ENCODE data around the gene SOCS6.

The SOCS6 gene

GRCh38 chr18:70256994-70257393 is 31.9 kb upstream of the SOCS6 start:
- H3K27me3 ChIP-seq (ENCODE audit: insufficient read depth, low read length, poor library complexity) = no peaks in the 10 kb centered on the region
- H3K4me3 ChIP-seq (ENCODE audit: low read depth in 1 of 2, low read length in 2 of 2) = no peak overlapping the region
- no peaks in the 10 kb centered on the region for H3K9me3 ChIP-seq (ENCODE audit: insufficient read depth, low read length, severe bottlenecking)
- ATAC-seq (ENCODE audit: insufficient read depth, low read depth) = no peak
- DNase-seq = no peak
- no peaks in the 10 kb centered on the region for H3K36me3 ChIP-seq (ENCODE audit: insufficient read depth, low read length)
- no peaks in the 10 kb centered on the region for H3K4me1 ChIP-seq (ENCODE audit: insufficient read depth, low read length)
- H3K4me2 ChIP-seq (ENCODE audit: insufficient read depth, low read length) = no peak overlapping the region
- TF ChIP-seq CTCF (IDR thresholded peaks at IDR 0.05; ENCODE audit: borderline replicate concordance, extremely low read depth, low read length, poor library complexity, severe bottlenecking) (no peak), EZH2 (IDR thresholded peaks at IDR 0.05; ENCODE audit: borderline replicate concordance, low read depth, low read length, severe bottlenecking) (no peak)
- no peaks in the 10 kb centered on the region for H3K79me2 ChIP-seq (ENCODE audit: insufficient read depth, low read length)
- no peak overlapping the region for H3K9ac ChIP-seq (ENCODE audit: low read depth, low read length)
- no peaks in the 10 kb centered on the region for H4K20me1 ChIP-seq (ENCODE audit: insufficient read depth, low read length)
- H2AFZ ChIP-seq (ENCODE audit: low read depth, low read length) = no peak overlapping the region
- no peak overlapping the region for H3K27ac ChIP-seq (ENCODE audit: low read length)

- H3K27ac ChIP-seq (ENCODE audit: low read length) = no peak overlapping the region
- no peaks in the 10 kb centered on the region for H4K20me1 ChIP-seq (ENCODE audit: insufficient read depth, low read length)
These were observed 30.6 kb upstream of the SOCS6 start for GRCh38 chr18:70258243-70258642.

GRCh38 chr18:70260683-70261082 is 28.2 kb upstream of the SOCS6 start:
- TF ChIP-seq CTCF (IDR thresholded peaks at IDR 0.05; ENCODE audit: borderline replicate concordance, extremely low read depth, low read length, poor library complexity, severe bottlenecking) (no peak), EZH2 (IDR thresholded peaks at IDR 0.05; ENCODE audit: borderline replicate concordance, low read depth, low read length, severe bottlenecking) (no peak)
- Histone ChIP-seq H2AFZ (ENCODE audit: low read depth, low read length) (no peak overlapping the region), H3K9me3 (ENCODE audit: insufficient read depth, low read length, severe bottlenecking) (no peaks in the 10 kb centered on the region), H3K4me1 (ENCODE audit: insufficient read depth, low read length) (no peaks in the 10 kb centered on the region), H3K27me3 (ENCODE audit: insufficient read depth, low read length, poor library complexity) (no peaks in the 10 kb centered on the region), H3K27ac (ENCODE audit: low read length) (no peak overlapping the region), H4K20me1 (ENCODE audit: insufficient read depth, low read length) (no peaks in the 10 kb centered on the region), H3K4me3 (ENCODE audit: low read depth in 1 of 2, low read length in 2 of 2) (no peak overlapping the region), H3K79me2 (ENCODE audit: insufficient read depth, low read length) (no peaks in the 10 kb centered on the region), H3K9ac (ENCODE audit: low read depth, low read length) (no peak overlapping the region), H3K4me2 (ENCODE audit: insufficient read depth, low read length) (no peak overlapping the region), H3K36me3 (ENCODE audit: insufficient read depth, low read length) (no peaks in the 10 kb centered on the region)
- no peak for ATAC-seq (ENCODE audit: insufficient read depth, low read depth)
- no peak for DNase-seq

More at GRCh38 chr18:70258243-70258642, 30.6 kb upstream of the SOCS6 start:
- no peak overlapping the region for H3K9ac ChIP-seq (ENCODE audit: low read depth, low read length)
- DNase-seq (no peak), ATAC-seq (ENCODE audit: insufficient read depth, low read depth) (no peak)
- no peaks in the 10 kb centered on the region for H3K36me3 ChIP-seq (ENCODE audit: insufficient read depth, low read length)
- H3K4me3 ChIP-seq (ENCODE audit: low read depth in 1 of 2, low read length in 2 of 2) = no peak overlapping the region
- no peak overlapping the region for H2AFZ ChIP-seq (ENCODE audit: low read depth, low read length)
- H3K79me2 ChIP-seq (ENCODE audit: insufficient read depth, low read length) = no peaks in the 10 kb centered on the region
- no peaks in the 10 kb centered on the region for H3K27me3 ChIP-seq (ENCODE audit: insufficient read depth, low read length, poor library complexity)
- no peaks in the 10 kb centered on the region for H3K9me3 ChIP-seq (ENCODE audit: insufficient read depth, low read length, severe bottlenecking)
- TF ChIP-seq CTCF (IDR thresholded peaks at IDR 0.05; ENCODE audit: borderline replicate concordance, extremely low read depth, low read length, poor library complexity, severe bottlenecking) = no peak
- TF ChIP-seq EZH2 (IDR thresholded peaks at IDR 0.05; ENCODE audit: borderline replicate concordance, low read depth, low read length, severe bottlenecking) = no peak
- no peaks in the 10 kb centered on the region for H3K4me1 ChIP-seq (ENCODE audit: insufficient read depth, low read length)
- H3K4me2 ChIP-seq (ENCODE audit: insufficient read depth, low read length) = no peak overlapping the region

All from DND-41 (cell line).